Nephron (organoid): ENCODE data around the gene NKPD1.

Experiments
- H3K27ac Mint-ChIP-seq, 3 experiments: 2 replicates each; pipeline ENCODE4 v1.8.0; 2020; ENCODE audit warnings: mixed read lengths in 3 of 3, mild to moderate bottlenecking in 2 of 3, moderate library complexity in 1 of 3
- H3K27me3 Mint-ChIP-seq: 2 replicates; pipeline ENCODE4 v1.8.0; 2021; ENCODE audit warnings: low read depth, mild to moderate bottlenecking, moderate library complexity, mixed read lengths
- H3K36me3 Mint-ChIP-seq: 2 replicates; pipeline ENCODE4 v1.8.0; 2020; ENCODE audit warnings: low read depth, mixed read lengths
- H3K4me1 Mint-ChIP-seq: 2 replicates; pipeline ENCODE4 v1.8.0; 2020; ENCODE audit warnings: mixed read lengths
- H3K4me3 Mint-ChIP-seq, 3 experiments: 2 replicates each; pipeline ENCODE4 v1.8.0; 2020; ENCODE audit warnings: mild to moderate bottlenecking in 3 of 3, mixed read lengths in 3 of 3, moderate library complexity in 2 of 3
- H3K9me3 Mint-ChIP-seq: 2 replicates; pipeline ENCODE4 v1.8.0; 2020; ENCODE audit warnings: mixed read lengths
- TF ChIP-seq, protein P1 (sequence below), 3 experiments: fragments of 200-600 bp; sonication (generic); IDR thresholded peaks; one replicate each; pipeline ENCODE4 v1.5.0; 2021; ENCODE audit warnings: antibody characterized with exemption in 3 of 3; ENCODE audit not compliant: unreplicated experiment in 3 of 3

Gene NKPD1

DNA sequence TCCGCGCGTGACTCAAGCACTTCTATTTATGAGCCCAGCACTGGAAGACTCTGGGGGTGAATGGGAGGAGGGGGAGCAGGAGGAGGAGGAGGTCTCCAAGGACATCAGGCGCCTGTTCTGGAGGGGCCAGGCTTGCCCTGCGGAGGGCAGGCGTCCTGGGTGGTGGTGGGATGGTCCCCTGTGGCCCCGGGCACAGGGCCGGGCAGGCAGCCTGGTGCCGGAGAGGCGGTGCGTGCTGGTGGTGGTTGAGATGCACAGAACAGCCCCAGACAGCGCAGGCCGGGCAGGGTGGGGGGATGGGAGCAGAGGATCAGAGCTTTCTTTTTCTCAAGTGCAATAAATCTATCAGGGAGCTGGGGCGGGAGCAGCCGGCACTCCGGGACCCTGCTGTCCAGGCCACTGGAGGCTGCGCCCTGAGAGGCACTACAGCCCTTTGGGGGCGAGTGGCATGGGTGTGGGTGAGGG, 14.0 kb downstream of the NKPD1 start:
- Mint-ChIP-seq H3K36me3 (peaks cover 9% of the 10 kb centered on the region), H3K27ac (no peak overlapping the region), H3K27me3 (peaks cover 8% of the 10 kb centered on the region), H3K4me3 (no peak overlapping the region), H3K9me3 (no peaks in the 10 kb centered on the region), H3K4me1 (peaks cover 6% of the 10 kb centered on the region)
- TF ChIP-seq, protein P1, sequence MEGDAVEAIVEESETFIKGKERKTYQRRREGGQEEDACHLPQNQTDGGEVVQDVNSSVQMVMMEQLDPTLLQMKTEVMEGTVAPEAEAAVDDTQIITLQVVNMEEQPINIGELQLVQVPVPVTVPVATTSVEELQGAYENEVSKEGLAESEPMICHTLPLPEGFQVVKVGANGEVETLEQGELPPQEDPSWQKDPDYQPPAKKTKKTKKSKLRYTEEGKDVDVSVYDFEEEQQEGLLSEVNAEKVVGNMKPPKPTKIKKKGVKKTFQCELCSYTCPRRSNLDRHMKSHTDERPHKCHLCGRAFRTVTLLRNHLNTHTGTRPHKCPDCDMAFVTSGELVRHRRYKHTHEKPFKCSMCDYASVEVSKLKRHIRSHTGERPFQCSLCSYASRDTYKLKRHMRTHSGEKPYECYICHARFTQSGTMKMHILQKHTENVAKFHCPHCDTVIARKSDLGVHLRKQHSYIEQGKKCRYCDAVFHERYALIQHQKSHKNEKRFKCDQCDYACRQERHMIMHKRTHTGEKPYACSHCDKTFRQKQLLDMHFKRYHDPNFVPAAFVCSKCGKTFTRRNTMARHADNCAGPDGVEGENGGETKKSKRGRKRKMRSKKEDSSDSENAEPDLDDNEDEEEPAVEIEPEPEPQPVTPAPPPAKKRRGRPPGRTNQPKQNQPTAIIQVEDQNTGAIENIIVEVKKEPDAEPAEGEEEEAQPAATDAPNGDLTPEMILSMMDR (IDR thresholded peaks at IDR 0.05; ENCODE audit: unreplicated experiment in 3 of 3): no peak

DNA sequence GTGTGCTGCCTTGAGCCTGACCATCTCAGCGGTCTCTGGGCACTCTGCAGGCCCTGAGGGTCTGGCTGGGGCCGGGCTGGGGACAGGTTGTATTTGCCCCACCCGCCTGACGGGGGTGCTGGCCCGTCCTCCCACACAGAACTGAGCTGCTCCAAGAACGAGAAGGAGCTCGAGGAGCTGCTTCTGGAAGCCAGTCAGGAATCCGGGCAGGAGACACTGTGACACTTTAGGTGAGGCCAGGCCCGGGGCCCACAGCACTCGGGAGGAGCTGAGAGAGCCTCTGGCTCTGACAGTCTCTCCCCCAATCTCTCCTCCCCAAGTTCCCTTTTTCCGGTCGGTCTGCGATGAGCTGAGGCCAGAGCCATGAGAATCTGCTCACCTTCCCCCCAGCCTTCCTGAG, 14.5 kb downstream of the NKPD1 start:
- H3K36me3 Mint-ChIP-seq: peaks cover 9% of the 10 kb centered on the region
- no peak overlapping the region for H3K4me3 Mint-ChIP-seq
- TF ChIP-seq, protein P1 (IDR thresholded peaks at IDR 0.05; ENCODE audit: unreplicated experiment in 3 of 3): no peak
- H3K9me3 Mint-ChIP-seq: no peaks in the 10 kb centered on the region
- no peak overlapping the region for H3K27ac Mint-ChIP-seq
- peaks cover 6% of the 10 kb centered on the region for H3K4me1 Mint-ChIP-seq
- H3K27me3 Mint-ChIP-seq: peaks cover 2% of the 10 kb centered on the region

DNA sequence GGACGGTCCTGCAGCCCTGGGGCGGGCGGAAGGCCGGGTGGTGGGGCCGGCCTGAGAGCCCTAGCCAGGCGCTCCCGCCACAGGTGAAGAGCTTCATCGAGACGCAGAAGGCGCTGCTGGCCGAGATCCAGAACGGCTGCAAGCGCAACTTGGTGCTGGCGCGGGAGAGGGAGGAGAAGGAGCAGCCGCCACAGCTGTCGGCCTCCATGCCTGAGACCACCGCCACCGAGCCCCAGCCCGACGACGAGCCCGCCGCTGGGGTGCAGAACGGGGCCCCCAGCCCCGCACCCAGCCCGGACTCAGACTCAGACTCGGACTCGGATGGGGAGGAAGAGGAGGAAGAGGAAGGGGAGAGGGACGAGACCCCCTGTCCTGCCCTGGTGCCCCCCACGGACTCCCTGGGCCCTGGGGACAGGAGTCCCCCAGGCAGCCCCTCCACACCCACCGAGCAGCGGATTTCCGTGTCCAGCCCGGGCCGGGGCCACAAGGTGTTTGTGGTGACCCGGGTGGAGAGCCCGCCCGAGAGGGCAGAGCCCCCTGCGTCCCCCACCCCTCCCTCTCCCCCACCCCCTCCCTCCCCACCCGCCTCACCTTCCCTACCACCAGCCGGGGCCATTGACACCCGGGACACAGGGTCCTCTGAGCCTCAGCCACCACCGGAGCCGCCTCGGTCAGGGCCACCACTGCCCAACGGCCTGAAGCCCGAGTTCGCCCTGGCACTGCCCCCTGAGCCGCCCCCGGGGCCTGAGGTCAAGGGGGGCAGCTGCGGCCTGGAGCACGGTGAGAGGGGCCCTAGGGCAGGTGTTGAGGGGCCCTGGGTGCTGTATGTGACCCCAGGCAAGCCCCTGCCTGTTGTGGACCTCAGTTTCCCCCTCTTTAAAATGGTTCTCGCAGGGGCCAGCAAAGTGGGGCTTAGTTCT, 15.3 kb downstream of the NKPD1 start:
- no peak overlapping the region for H3K27ac Mint-ChIP-seq
- H3K27me3 Mint-ChIP-seq: no peaks in the 10 kb centered on the region
- H3K4me3 Mint-ChIP-seq: no peak overlapping the region
- H3K9me3 Mint-ChIP-seq: no peaks in the 10 kb centered on the region
- H3K36me3 Mint-ChIP-seq: peaks cover 9% of the 10 kb centered on the region
- H3K4me1 Mint-ChIP-seq: peaks cover 6% of the 10 kb centered on the region
- TF ChIP-seq, protein P1 (IDR thresholded peaks at IDR 0.05; ENCODE audit: unreplicated experiment in 3 of 3): no peak

DNA sequence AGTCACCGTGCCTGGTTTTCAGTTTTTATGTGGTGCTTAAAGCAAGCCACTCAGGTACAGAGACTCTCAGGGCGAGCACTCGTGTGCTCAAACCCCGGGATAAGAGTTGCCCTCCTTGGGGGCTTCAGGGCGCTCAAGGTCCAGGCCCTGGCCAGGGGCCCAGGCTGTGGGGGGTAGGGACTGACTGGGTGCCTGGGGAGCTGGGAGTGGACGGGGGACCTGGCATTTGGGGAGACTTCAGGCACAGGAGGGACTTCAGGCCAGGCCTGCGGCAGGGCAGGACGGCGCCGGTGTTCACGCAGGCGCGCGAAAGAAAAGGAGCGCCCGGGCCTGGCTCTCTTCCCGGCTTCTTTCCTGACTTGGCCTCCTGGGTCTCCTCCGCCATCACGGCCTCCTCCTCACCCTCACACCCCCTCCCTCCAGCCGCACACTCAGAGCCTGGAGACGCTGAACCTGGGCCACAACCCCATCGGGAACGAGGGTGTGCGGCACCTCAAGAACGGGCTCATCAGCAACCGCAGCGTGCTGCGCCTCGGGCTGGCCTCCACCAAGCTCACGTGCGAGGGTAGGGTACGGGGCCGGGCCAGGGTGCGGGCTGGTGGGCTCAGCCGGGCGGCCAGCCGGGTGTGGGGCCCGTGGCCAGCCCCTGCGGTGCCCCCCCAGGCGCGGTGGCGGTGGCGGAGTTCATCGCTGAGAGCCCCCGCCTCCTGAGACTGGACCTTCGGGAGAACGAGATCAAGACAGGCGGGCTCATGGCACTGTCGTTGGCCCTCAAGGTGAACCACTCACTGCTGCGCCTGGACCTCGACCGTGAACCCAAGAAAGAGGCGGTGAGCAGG, 16.1 kb downstream of the NKPD1 start:
- Mint-ChIP-seq H3K9me3 (no peaks in the 10 kb centered on the region), H3K4me3 (no peak overlapping the region), H3K27ac (no peak overlapping the region), H3K4me1 (peaks cover 6% of the 10 kb centered on the region), H3K27me3 (no peaks in the 10 kb centered on the region), H3K36me3 (peaks cover 9% of the 10 kb centered on the region)
- TF ChIP-seq, protein P1 (IDR thresholded peaks at IDR 0.05; ENCODE audit: unreplicated experiment in 3 of 3): no peak

DNA sequence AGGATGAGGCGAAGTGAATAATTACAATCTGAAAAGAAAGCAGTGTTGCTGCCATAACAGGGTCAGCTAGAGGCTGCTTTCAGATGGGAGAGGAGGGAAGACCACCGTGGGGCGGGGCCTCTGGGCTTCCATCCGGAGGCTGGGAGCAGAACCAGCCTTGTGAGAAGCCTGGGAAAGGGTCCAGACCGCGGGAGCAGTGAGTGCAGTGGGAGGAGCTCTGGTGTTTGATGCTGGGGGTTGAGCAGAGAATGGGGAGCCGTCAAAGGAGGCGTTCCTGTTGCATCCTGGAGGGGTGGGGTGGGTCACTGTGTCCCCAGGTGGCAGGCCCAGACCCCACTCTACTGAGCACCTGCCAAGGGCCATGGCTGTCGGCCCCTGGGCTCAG, 18.1 kb downstream of the NKPD1 start:
- peaks cover 9% of the 10 kb centered on the region for H3K36me3 Mint-ChIP-seq
- TF ChIP-seq, protein P1 (IDR thresholded peaks at IDR 0.05; ENCODE audit: unreplicated experiment in 3 of 3): no peak
- H3K9me3 Mint-ChIP-seq: no peaks in the 10 kb centered on the region
- H3K4me1 Mint-ChIP-seq: peaks cover 12% of the 10 kb centered on the region
- H3K27ac Mint-ChIP-seq: peak overlapping the region in 1 of 3 experiments; percentile 86
- peak overlapping the region in 1 of 3 experiments; percentile 21 for H3K4me3 Mint-ChIP-seq
- no peaks in the 10 kb centered on the region for H3K27me3 Mint-ChIP-seq
